ENCODE measurements around the gene FTO.

DNA sequence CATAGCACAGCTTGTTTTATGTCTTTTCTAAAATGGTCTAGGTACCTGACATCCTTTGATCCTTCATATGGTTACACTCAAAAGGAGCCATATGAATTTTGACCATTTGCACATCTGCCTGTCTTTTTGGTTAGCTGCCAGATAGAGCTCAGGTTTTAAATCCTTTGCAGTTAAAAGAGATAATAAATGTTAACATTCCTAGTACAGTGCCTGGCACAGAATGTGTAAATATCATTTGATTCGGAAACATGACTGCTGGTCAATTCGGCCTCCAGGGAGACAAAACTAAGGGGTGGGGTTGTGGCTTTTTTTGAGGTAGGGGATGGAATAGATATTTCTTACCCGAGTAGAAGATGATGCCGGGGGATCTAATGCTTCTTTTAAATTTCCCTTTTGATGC is 64.2 kb downstream of the FTO start:
- no peak for TF ChIP-seq CTCF (conservative IDR thresholded peaks at IDR 0.05 in 1 of 2, IDR thresholded peaks at IDR 0.05 in 1 of 2; ENCODE audit: extremely low read depth in 1 of 2, insufficient read depth in 1 of 2, low read depth in 1 of 2, low read length in 2 of 2)
- TF ChIP-seq EZH2 (IDR thresholded peaks at IDR 0.05; ENCODE audit: borderline replicate concordance, low read length), result no peak

Measured in mammary epithelial cell (primary cell).